ENCODE results near the gene DSE. TPM values are rescaled to one million over a fixed set of nuclear protein-coding genes. Genes with fewer than 3 reads are reported as not detected.

The DSE gene
- polyA plus RNA-seq, 1 donor from 2014 or later: 15.0 TPM

DNA sequence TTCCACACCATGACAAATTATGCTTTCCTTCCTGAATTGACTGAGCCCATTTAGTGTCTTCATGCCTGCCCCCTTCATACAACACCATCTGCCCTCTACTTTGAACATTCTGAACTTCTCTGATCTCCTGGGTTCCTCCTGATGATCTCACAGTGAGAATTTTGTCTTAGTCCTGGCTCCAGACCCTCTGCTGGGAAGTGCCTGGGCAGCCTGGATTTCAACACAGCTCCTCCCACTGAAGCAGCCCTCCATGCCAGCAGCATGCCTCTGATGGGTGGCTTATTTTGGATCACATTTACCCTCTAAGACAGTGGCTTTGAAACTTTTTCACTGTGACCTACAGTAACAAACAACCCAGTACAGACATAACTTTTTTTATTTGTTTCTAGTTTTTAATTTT lies 41.5 kb downstream of the DSE start:
- no peaks in the 10 kb centered on the region for H4K20me1 ChIP-seq (ENCODE audit: insufficient read depth)
- H3K4me2 ChIP-seq (ENCODE audit: low read length): no peak overlapping the region
- H2AFZ ChIP-seq (ENCODE audit: low read depth, low read length): no peak overlapping the region
- no peaks in the 10 kb centered on the region for H3F3A ChIP-seq (ENCODE audit: insufficient read depth, low read length, poor library complexity, severe bottlenecking)
- TF ChIP-seq RAD21 (conservative IDR thresholded peaks at IDR 0.05): no peak
- TF ChIP-seq SMC3 (conservative IDR thresholded peaks at IDR 0.05; ENCODE audit: poor library complexity): no peak
- no peak for TF ChIP-seq REST (IDR thresholded peaks at IDR 0.05; ENCODE audit: borderline replicate concordance)
- TF ChIP-seq POLR2AphosphoS5 (IDR thresholded peaks at IDR 0.05): no peak
- no peak for TF ChIP-seq MXI1 (conservative IDR thresholded peaks at IDR 0.05; ENCODE audit: poor library complexity, severe bottlenecking)
- TF ChIP-seq CTCF (IDR thresholded peaks at IDR 0.05; ENCODE audit: poor library complexity, severe bottlenecking): no peak
- no peak for TF ChIP-seq EP300 (conservative IDR thresholded peaks at IDR 0.05; ENCODE audit: poor library complexity, severe bottlenecking)
- TF ChIP-seq TAF1 (IDR thresholded peaks at IDR 0.05; ENCODE audit: low read depth): no peak
- no peak for TF ChIP-seq EZH2 (IDR thresholded peaks at IDR 0.05; ENCODE audit: borderline replicate concordance, insufficient read depth, low read length, poor library complexity, severe bottlenecking)
- H3K36me3 ChIP-seq (ENCODE audit: insufficient read depth, low read length): no peaks in the 10 kb centered on the region
- H3K79me2 ChIP-seq (replicated peaks; ENCODE audit: insufficient read depth, low read length): no peaks in the 10 kb centered on the region
- no peak overlapping the region for H3K27ac ChIP-seq (ENCODE audit: low read length)
- no peak overlapping the region for H3K9ac ChIP-seq (ENCODE audit: low read length)
- H3K9me3 ChIP-seq (ENCODE audit: low read length): no peaks in the 10 kb centered on the region
- H3K27me3 ChIP-seq (ENCODE audit: insufficient read depth, low read depth, low read length): no peaks in the 10 kb centered on the region
- no peaks in the 10 kb centered on the region for H3K9me2 ChIP-seq (ENCODE audit: insufficient read depth, low read length)
- no peak overlapping the region for H3K4me3 ChIP-seq (ENCODE audit: low read length)

DNA sequence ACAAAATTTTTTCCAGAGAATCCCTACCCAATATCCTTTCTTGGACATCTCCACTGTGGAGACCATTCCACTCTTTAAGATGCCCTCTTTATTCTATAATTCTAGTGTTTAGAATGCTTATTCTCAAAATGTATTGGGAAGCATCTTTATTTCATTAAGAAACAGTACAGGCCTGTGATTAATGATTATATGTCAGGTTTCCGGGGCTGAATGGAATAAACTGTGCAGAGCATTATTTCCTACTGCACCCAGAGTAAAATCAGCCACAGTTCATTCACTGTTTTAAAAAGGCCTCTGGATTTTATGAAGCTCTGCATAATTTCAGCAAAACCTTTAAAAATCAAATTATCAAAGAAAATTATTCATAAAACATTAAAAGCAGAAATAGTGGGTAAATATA lies 42.6 kb downstream of the DSE start:
- Histone ChIP-seq H3K4me2 (ENCODE audit: low read length) (no peak overlapping the region), H3K9ac (ENCODE audit: low read length) (no peak overlapping the region), H3K27me3 (ENCODE audit: insufficient read depth, low read depth, low read length) (no peaks in the 10 kb centered on the region), H3K9me2 (ENCODE audit: insufficient read depth, low read length) (no peaks in the 10 kb centered on the region), H3F3A (ENCODE audit: insufficient read depth, low read length, poor library complexity, severe bottlenecking) (no peaks in the 10 kb centered on the region), H3K9me3 (ENCODE audit: low read length) (no peaks in the 10 kb centered on the region), H3K4me3 (ENCODE audit: low read length) (no peak overlapping the region), H3K27ac (ENCODE audit: low read length) (no peak overlapping the region), H2AFZ (ENCODE audit: low read depth, low read length) (no peak overlapping the region), H3K79me2 (replicated peaks; ENCODE audit: insufficient read depth, low read length) (no peaks in the 10 kb centered on the region), H4K20me1 (ENCODE audit: insufficient read depth) (no peaks in the 10 kb centered on the region), H3K36me3 (ENCODE audit: insufficient read depth, low read length) (no peaks in the 10 kb centered on the region)
- TF ChIP-seq EZH2 (IDR thresholded peaks at IDR 0.05; ENCODE audit: borderline replicate concordance, insufficient read depth, low read length, poor library complexity, severe bottlenecking): no peak
- TF ChIP-seq EP300 (conservative IDR thresholded peaks at IDR 0.05; ENCODE audit: poor library complexity, severe bottlenecking): no peak
- TF ChIP-seq CTCF (IDR thresholded peaks at IDR 0.05; ENCODE audit: poor library complexity, severe bottlenecking): no peak
- TF ChIP-seq REST (IDR thresholded peaks at IDR 0.05; ENCODE audit: borderline replicate concordance): no peak

Data from neural cell (in vitro differentiated cells).